Mesodermal cell (in vitro differentiated cells): ENCODE results near the gene ZNFX1.

Experiments
- H3K27ac ChIP-seq: 2 replicates; pipeline ENCODE4 v1.7.0; 2013; ENCODE audit warnings: mild to moderate bottlenecking, low read depth, low read length, moderate library complexity; ENCODE audit not compliant: severe bottlenecking
- H3K36me3 ChIP-seq: 2 replicates; pipeline ENCODE4 v1.7.1; 2013; ENCODE audit warnings: mild to moderate bottlenecking, low read length, moderate library complexity; ENCODE audit not compliant: control insufficient read depth, insufficient read depth
- H3K4me1 ChIP-seq: one replicate; pipeline ENCODE4 v1.7.1; 2013; ENCODE audit warnings: mild to moderate bottlenecking, low read length; ENCODE audit not compliant: insufficient read depth, control insufficient read depth, poor library complexity, severe bottlenecking
- H3K4me3 ChIP-seq: 2 replicates; pipeline ENCODE4 v1.7.0; 2013; ENCODE audit warnings: low read length, control low read depth, mild to moderate bottlenecking; ENCODE audit not compliant: insufficient read depth, poor library complexity, severe bottlenecking; ENCODE audit errors: extremely low read depth
- H3K9me3 ChIP-seq: 2 replicates; pipeline ENCODE4 v1.7.1; 2013; ENCODE audit warnings: mild to moderate bottlenecking, low read length, moderate library complexity; ENCODE audit not compliant: control insufficient read depth
- WGBS, 2 experiments: methylation state at CpG; one replicate each; pipeline ENCODE4 v1.1.5; 2013; ENCODE audit warnings: missing lambda C conversion rate in 2 of 2; ENCODE audit not compliant: insufficient coverage in 2 of 2; 5-methylcytosine and 5-hydroxymethylcytosine counted together

Gene ZNFX1

DNA sequence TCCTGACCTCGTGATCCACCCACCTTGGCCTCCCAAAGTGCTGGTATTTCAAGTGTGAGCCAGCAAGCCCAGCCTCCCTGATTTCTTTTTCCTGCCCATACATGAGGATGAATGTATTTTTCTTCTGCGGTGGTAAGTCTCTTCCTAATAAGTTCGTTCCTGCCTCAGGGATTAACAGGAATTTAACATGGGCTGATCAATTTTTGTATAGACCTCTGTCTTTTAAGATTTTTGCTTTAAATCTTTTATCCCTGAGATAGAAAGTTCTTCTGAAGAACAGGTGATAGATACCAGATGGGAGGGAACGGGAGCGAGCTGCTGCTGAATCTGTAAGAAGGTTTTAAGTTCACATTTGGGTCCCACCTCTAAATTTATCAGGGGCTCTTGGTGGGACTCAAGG is 7.0 kb upstream of the ZNFX1 start:
- H3K4me3 ChIP-seq: peak overlapping the region; percentile 9
- peaks cover 8% of the 10 kb centered on the region for H3K4me1 ChIP-seq
- H3K36me3 ChIP-seq: peaks cover 100% of the 10 kb centered on the region
- H3K27ac ChIP-seq: peak overlapping the region; percentile 4
- 81 to 100% methylated on average over 4 of the region's 5 CpGs for WGBS, 2 experiments
- H3K9me3 ChIP-seq: peaks cover 45% of the 10 kb centered on the region

DNA sequence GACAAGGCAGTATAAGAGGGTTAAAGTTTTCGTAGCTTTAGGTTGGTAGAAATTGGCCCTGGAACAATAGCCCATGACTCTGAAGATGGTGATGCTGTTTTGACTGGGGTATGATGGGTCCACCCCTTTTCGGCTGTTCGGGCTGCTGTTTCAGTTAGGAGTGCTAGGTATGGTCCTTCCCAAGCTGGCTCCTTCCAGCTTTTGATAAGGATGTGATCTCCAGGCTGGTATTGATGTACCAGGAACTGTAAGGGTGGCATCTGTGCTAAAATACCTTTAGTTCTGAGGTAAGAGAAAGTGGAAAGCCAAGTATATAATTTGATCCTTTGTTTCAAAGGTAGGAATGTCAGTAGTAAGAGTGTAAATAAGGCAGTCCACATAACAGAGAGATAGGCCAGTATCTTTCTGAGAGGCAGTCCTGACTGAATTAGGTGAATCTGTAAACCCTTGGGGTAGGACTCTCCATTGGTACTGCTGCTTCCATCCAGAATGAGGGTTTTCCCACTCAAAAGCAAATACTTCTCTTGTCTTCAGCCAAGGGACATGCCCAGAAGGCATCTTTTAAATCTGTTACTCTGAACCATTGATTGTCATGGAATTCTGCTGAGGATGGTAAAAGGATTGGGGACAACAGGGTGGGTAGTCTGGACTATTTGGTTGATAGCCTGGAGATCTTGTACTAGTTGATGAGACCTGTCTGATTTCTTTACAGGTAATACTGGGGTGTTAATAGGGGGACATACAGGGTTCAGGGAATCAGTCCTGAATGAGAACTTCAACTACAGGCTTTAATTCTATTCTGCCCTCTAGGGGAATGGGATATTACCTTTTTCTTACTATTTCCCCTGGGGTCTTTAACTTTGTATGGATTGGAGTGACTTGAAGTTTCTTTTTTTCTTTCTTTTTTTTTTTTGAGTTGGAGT is 6.1 kb upstream of the ZNFX1 start:
- Histone ChIP-seq H3K4me3 (peak overlapping the region; percentile 89), H3K9me3 (peaks cover 48% of the 10 kb centered on the region), H3K36me3 (peaks cover 100% of the 10 kb centered on the region), H3K27ac (no peak overlapping the region), H3K4me1 (peaks cover 8% of the 10 kb centered on the region)
- WGBS, 2 experiments: 64 to 86% methylated on average over 3 of the region's 3 CpGs

DNA sequence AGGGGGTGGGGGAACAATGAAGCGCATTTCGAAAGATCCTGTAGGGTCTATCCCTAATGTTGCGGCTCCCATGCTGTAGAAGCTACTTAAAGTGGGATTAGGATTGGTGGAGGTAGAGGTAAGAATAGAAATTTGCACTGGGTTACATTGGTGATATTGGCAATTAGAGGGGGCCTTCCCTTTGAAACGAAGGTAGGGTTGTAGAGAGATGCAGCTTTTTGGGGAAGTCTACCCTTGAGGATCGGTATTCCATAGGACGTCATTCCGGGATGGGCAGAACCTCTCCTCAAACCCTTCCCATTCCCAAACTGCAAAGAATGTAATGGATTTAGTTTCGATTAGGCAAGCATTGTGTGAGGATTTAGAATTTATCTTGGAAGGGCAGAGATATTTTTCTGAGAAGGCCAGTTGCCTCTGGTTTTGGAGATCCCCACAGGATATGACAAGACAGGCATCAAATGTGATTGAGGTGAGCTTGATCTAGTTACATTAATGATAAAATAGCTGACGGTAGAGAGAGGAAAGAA is 5.4 kb upstream of the ZNFX1 start:
- WGBS, 2 experiments: 61 to 67% methylated on average over 4 to 6 of the region's 9 CpGs
- H3K27ac ChIP-seq: no peak overlapping the region
- peaks cover 8% of the 10 kb centered on the region for H3K4me1 ChIP-seq
- H3K4me3 ChIP-seq: peak overlapping the region; percentile 89
- H3K36me3 ChIP-seq: peaks cover 96% of the 10 kb centered on the region
- H3K9me3 ChIP-seq: peaks cover 48% of the 10 kb centered on the region

DNA sequence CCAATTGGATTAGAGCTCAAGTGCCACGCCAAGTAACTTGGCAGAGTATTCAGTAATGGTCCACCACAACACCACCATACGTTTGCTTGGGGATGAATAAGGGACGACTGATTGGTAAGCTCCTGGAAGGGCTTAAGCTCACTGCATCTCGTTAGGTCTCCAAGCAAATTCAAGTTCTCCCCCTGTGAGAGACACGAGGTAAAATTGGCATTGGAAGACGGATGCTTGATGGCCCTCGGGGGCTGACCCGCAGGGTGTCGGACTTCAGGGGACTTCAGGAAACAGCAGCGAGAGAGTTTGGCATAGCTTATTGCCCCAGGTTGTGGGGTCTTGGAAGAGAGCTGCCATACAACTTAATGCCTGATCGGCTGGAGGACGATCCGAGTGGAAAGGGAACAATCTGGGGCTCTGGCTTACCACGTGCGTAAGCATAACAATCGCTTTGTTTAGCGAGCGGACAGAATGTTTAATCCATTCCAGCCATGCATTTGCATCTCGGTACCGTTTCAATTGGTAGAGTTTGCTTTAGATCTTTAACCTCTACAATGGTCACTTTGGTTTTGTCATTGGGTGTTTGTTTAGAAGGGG is 4.8 kb upstream of the ZNFX1 start:
- Histone ChIP-seq H3K4me3 (peak overlapping the region; percentile 89), H3K4me1 (peaks cover 8% of the 10 kb centered on the region), H3K9me3 (peaks cover 48% of the 10 kb centered on the region), H3K27ac (no peak overlapping the region), H3K36me3 (peaks cover 90% of the 10 kb centered on the region)
- WGBS, 2 experiments: 30 to 45% methylated on average over 13 to 16 of the region's 20 CpGs

DNA sequence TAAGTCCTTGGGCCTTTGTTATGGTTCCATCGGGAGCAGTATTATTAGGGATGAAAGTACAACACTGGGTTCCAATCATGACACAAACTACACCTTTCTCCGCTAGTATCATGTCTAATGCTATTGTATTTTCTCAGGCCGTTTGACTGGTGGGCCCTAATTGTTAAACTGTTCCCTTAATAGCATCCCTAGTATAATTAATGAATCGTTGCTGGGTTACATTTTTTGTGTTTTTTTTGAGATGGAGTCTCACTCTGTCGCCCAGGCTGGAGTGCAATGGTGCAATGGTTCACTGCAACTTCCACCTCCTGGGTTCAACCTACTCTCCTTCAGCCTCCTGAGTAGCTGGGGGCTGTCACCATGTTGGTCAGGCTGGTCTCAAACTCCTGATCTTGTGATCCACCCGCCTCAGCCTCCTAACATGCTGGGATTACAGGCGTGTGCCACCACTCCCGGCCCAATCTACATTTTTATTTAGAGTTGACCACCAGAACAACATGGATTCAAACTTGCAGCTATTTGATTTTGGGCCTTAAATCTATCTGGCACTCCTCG is 4.1 kb upstream of the ZNFX1 start:
- Histone ChIP-seq H3K36me3 (peaks cover 83% of the 10 kb centered on the region), H3K4me3 (peak overlapping the region; percentile 89), H3K9me3 (peaks cover 42% of the 10 kb centered on the region), H3K4me1 (peaks cover 8% of the 10 kb centered on the region), H3K27ac (peak overlapping the region; percentile 95)
- 32 to 53% methylated on average over 4 of the region's 9 CpGs for WGBS, 2 experiments

DNA sequence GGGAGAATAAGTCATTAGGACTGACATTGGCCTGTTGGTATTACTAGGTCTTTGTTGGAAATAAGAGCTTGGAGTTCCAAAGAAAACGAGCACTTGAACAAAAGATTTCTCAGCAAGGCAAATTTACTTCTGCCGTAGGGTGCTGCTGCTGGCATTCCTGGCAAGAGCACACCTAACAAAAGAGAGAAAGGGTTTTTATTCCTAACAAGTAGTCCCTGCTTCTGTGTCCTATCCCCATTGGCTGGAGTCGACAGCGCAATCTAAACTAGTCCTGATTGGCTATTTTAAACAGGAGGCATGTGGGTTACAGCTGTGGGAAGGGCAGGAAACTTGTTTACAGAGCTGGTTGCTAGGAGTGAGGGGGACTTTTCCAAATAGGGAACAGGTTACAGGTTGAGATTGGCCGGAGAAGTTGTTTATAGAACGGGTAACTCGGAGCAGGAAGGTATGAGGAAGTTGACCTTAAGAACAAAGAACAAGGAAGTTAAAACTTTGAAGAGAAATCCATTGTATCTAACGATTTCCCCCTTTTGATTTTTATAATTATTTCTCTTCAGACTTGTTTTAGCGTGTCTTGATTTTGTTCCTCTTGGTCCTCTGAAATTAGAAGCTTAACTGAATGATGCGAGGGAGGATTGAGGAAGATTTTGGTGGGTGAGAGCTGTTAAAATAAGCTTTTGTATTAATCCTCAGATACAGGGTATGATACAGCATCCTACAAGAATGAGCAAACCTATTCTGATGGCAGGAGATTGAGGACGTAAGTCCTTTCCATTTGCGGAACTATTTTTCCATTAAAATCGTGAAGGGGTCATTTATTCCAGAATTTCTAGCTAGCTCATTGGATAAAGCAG is 3.4 kb upstream of the ZNFX1 start:
- Histone ChIP-seq H3K27ac (peak overlapping the region; percentile 95), H3K4me3 (peak overlapping the region; percentile 89), H3K9me3 (peaks cover 36% of the 10 kb centered on the region), H3K36me3 (peaks cover 76% of the 10 kb centered on the region), H3K4me1 (peaks cover 6% of the 10 kb centered on the region)
- WGBS, 2 experiments: 26 to 27% methylated on average over 9 to 10 of the region's 13 CpGs

DNA sequence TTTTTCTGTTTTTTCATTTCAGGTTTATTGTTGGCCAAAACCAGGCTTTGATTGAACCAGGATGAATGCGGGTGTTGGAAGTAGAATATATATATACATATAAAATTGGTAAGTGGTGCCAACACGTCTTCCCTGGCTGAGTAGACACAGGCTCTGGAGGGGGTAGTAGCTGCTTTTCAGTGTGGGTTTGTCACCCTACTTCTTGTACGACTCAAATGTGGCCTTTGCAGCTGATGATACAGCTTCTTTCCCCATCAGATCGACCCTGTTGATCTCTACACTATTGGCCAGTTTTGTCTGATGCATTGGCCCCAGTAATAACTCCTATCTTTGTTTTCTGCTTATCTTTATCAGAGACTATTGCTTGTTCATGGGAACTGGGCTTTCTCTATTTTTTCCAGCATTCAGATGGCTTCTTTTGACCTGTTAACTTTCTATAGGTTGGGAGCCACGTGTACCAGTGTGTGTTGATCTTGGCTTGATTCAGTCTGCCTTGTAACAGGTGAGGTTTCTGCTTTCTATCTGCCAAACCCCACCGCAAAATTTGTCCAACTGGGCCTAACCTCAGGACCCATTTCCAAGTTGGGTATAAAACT is 2.7 kb upstream of the ZNFX1 start:
- Histone ChIP-seq H3K4me3 (peak overlapping the region; percentile 89), H3K36me3 (peaks cover 74% of the 10 kb centered on the region), H3K9me3 (peaks cover 29% of the 10 kb centered on the region), H3K4me1 (peaks cover 3% of the 10 kb centered on the region), H3K27ac (peak overlapping the region; percentile 95)
- 12 to 27% methylated on average over 2 to 3 of the region's 6 CpGs for WGBS, 2 experiments

DNA sequence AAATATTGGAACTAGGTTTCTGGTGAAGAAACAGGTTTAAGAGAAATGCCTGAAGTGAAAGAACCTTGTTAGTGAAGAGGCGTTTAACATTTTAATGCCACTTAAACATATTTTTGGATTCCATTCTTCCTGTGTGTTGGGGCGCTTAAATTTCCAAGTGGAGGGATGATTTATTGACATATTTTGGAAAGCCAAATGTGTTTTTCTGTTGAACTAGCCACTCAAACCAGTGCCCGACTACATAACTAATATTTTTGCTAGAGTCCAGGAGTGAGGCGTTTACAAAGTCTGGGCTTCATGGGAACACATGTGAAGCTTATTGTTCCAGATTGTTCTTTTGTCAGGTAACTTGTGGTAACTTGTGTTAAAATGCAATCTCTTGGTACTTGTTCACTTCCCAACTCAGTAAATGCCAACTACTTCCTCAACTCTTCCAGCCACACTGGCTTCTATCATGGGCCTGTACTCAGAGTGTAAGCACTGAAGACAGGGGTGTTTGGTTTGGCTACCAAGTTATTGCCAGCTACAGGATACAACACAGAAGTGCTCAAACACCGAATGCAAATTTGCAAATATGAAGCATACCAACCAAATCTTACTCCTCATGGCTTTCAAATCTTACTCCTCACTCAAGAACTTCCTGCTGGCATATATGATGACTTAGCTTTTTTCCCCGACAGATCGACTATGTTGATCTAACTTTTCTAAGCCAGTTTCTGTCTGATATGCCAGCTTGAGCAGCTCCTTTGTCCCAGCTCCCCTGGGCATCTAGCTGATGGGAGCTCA is 2.0 kb upstream of the ZNFX1 start:
- peak overlapping the region; percentile 95 for H3K27ac ChIP-seq
- peaks cover 24% of the 10 kb centered on the region for H3K9me3 ChIP-seq
- WGBS, 2 experiments: 4 to 10% methylated on average over 2 to 3 of the region's 7 CpGs
- H3K4me3 ChIP-seq: peak overlapping the region; percentile 89
- peaks cover 74% of the 10 kb centered on the region for H3K36me3 ChIP-seq
- H3K4me1 ChIP-seq: peaks cover 3% of the 10 kb centered on the region

DNA sequence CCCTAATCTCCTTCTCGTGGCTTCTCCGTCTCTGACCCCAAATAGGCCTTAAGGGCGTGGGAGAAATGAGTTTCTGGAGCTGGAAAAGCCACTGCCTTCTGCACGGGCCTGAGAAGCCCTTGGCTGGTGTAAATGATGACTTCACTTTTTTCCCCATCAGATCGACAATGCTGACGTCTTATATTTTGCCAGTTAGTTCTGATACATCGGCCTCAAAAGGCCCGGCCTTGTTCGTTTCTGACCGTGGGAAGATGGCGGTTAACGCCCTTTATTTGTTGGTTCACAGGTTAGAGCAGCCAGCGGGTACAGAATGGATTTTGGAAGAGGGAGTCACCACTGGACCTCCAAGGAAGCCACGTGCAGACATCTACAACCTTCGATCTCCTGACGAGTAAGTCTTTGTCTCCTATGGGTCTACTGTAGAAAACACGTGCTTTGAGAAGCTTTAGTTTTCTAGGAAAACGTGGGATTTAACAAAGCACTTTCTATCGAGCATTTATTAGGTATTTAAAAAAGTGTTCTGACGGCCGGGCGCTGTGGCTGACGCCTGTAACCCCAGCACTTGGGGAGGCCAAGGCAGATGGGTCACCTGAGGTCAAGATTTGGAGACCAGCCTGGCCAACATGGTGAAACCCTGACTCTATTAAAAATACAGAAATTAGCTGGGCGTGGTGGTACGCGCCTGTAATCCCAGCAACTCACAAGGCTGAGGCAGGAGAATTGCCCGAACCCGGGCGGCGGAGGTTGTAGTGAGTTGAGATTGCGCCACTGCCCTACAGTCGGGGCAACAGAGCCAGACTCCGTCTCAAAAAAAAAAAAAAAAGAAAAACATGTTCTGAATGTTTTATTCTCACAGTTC is 1.2 kb upstream of the ZNFX1 start:
- H3K36me3 ChIP-seq: peaks cover 71% of the 10 kb centered on the region
- peak overlapping the region; percentile 95 for H3K27ac ChIP-seq
- peaks cover 24% of the 10 kb centered on the region for H3K9me3 ChIP-seq
- H3K4me3 ChIP-seq: peak overlapping the region; percentile 89
- H3K4me1 ChIP-seq: peaks cover 3% of the 10 kb centered on the region
- WGBS, 2 experiments: 0% methylated on average over 15 to 27 of the region's 33 CpGs
